HepG2 (cell line): ENCODE data around the gene WNT3. TPM values are rescaled to one million over a fixed set of nuclear protein-coding genes. Genes with fewer than 3 reads are reported as not detected.

Experiments
- ATAD3A ChIP-seq: sonication (generic); formaldehyde crosslinking; IDR thresholded peaks from 2 replicates; pipeline ENCODE4 v1.4.0; 2020; ENCODE audit warnings: missing genetic modification reagents
- GFI1 ChIP-seq: sonication (generic); formaldehyde crosslinking; IDR thresholded peaks from 2 replicates; pipeline ENCODE4 v1.5.0; 2020; ENCODE audit warnings: missing genetic modification reagents, mild to moderate bottlenecking, borderline replicate concordance
- JUNB ChIP-seq: sonication (generic); formaldehyde crosslinking; IDR thresholded peaks from 2 replicates; pipeline ENCODE4 v1.8.0; 2022; ENCODE audit warnings: missing genetic modification reagents, mild to moderate bottlenecking, borderline replicate concordance
- KMT2B ChIP-seq: IDR thresholded peaks from 2 replicates; pipeline ENCODE4 v1.6.1; 2016; ENCODE audit warnings: missing genetic modification reagents, missing compliant biosample characterization
- MED8 ChIP-seq: sonication (generic); formaldehyde crosslinking; IDR thresholded peaks from 2 replicates; pipeline ENCODE4 v1.8.1; 2023; ENCODE audit warnings: mild to moderate bottlenecking, missing genetic modification reagents; ENCODE audit not compliant: insufficient replicate concordance
- MYC ChIP-seq: sonication (generic); formaldehyde crosslinking; IDR thresholded peaks from 2 replicates; pipeline ENCODE4 v1.9.0; 2021; ENCODE audit warnings: missing genetic modification reagents, borderline replicate concordance
- NCOR1 ChIP-seq: fragments of 200-600 bp; sonication (generic); IDR thresholded peaks from 2 replicates; pipeline ENCODE4 v1.7.0; 2017; ENCODE audit warnings: antibody characterized with exemption, low read length, borderline replicate concordance
- SRSF9 ChIP-seq: fragments of 200-400 bp; formaldehyde crosslinking; IDR thresholded peaks from 2 replicates; pipeline ENCODE4 v1.6.1; 2018; ENCODE audit warnings: borderline replicate concordance, mild to moderate bottlenecking, low read depth, low read length; ENCODE audit not compliant: insufficient read depth, poor library complexity, severe bottlenecking
- ZFP41 ChIP-seq: sonication (generic); formaldehyde crosslinking; IDR thresholded peaks from 2 replicates; pipeline ENCODE4 v1.4.0; 2020; ENCODE audit warnings: mild to moderate bottlenecking, missing genetic modification reagents, borderline replicate concordance
- ZNF121 ChIP-seq: sonication (generic); formaldehyde crosslinking; IDR thresholded peaks from 2 replicates; pipeline ENCODE4 v1.5.0; 2020; ENCODE audit warnings: mild to moderate bottlenecking, missing genetic modification reagents
- ZNF317 ChIP-seq: sonication (generic); formaldehyde crosslinking; IDR thresholded peaks from 2 replicates; pipeline ENCODE4 v1.5.0; 2020; ENCODE audit warnings: mild to moderate bottlenecking, missing genetic modification reagents
- ZNF329 ChIP-seq: sonication (generic); formaldehyde crosslinking; IDR thresholded peaks from 2 replicates; pipeline ENCODE4 v1.9.0; 2021; ENCODE audit warnings: low read depth, mild to moderate bottlenecking, missing genetic modification reagents
- ZNF335 ChIP-seq: sonication (generic); formaldehyde crosslinking; IDR thresholded peaks from 2 replicates; pipeline ENCODE4 v1.4.0; 2020; ENCODE audit warnings: missing genetic modification reagents
- ZNF44 ChIP-seq: sonication (generic); formaldehyde crosslinking; IDR thresholded peaks from 2 replicates; pipeline ENCODE4 v1.5.1; 2020; ENCODE audit warnings: mild to moderate bottlenecking, missing genetic modification reagents
- ZNF460 ChIP-seq: sonication (generic); formaldehyde crosslinking; IDR thresholded peaks from 2 replicates; pipeline ENCODE4 v1.5.1; 2020; ENCODE audit warnings: missing genetic modification reagents, mild to moderate bottlenecking, borderline replicate concordance
- ZNF501 ChIP-seq: sonication (generic); formaldehyde crosslinking; IDR thresholded peaks from 2 replicates; pipeline ENCODE4 v1.5.1; 2020; ENCODE audit warnings: mild to moderate bottlenecking, moderate library complexity, missing genetic modification reagents
- ZNF557 ChIP-seq: sonication (generic); formaldehyde crosslinking; IDR thresholded peaks from 2 replicates; pipeline ENCODE4 v1.4.0; 2020; ENCODE audit warnings: missing genetic modification reagents
- ZNF562 ChIP-seq: sonication (generic); formaldehyde crosslinking; IDR thresholded peaks from 2 replicates; pipeline ENCODE4 v1.8.0; 2022; ENCODE audit warnings: missing genetic modification reagents, borderline replicate concordance
- ZNF703 ChIP-seq: sonication (generic); formaldehyde crosslinking; IDR thresholded peaks from 2 replicates; pipeline ENCODE4 v1.5.1; 2020; ENCODE audit warnings: missing genetic modification reagents, mild to moderate bottlenecking, moderate library complexity, borderline replicate concordance
- polyA plus RNA-seq, 8 experiments: library from polyadenylated mRNA; depleted of rRNA in 3 of 8; stranded (reverse) in 7 of 8; unstranded in 1 of 8; fragments of >200 nt; fragmentation: Illumina TruSeq in 4 of 8; extraction: Trizol in 4 of 8; gene quantifications; 2 replicates each; pipeline versions ENCODE4 v1.2.1 to v1.2.3, GENCODE V29; 2011 to 2016; ENCODE audit warnings: low read depth in 4 of 8, missing spikeins in 1 of 8, mixed read lengths in 1 of 8; ENCODE audit not compliant: insufficient read depth in 1 of 8
- total RNA-seq, 5 experiments: library from RNA; depleted of rRNA; stranded (reverse); fragments of >200 nt; fragmentation: Illumina TruSeq; extraction: Trizol; gene quantifications; 2 replicates each; pipeline ENCODE4 v1.2.3, GENCODE V29; 2016; ENCODE audit warnings: low read depth in 1 of 5
- TF ChIP-seq, protein P1 (sequence below): sonication (generic); formaldehyde crosslinking; conservative IDR thresholded peaks from 2 replicates; pipeline ENCODE4 v1.8.1; 2023; ENCODE audit warnings: missing genetic modification reagents
- TF ChIP-seq, protein P2 (sequence below): fragments of 450-650 bp; IDR thresholded peaks from 2 replicates; pipeline ENCODE4 v1.6.1; 2017
- TF ChIP-seq, protein P3 (sequence below): sonication (generic); formaldehyde crosslinking; IDR thresholded peaks from 2 replicates; pipeline ENCODE4 v1.9.0; 2021; ENCODE audit warnings: missing genetic modification reagents, borderline replicate concordance
- TF ChIP-seq, protein P4 (sequence below): sonication (generic); formaldehyde crosslinking; IDR thresholded peaks from 2 replicates; pipeline ENCODE4 v1.4.0; 2020; ENCODE audit warnings: mild to moderate bottlenecking, missing genetic modification reagents

WNT3 gene
- total and polyA plus RNA-seq, 2 of the 13 experiments (the other 11 are each of a cell fraction or from before 2014, with no cell fraction given): 8.5 to 10.3 TPM

DNA sequence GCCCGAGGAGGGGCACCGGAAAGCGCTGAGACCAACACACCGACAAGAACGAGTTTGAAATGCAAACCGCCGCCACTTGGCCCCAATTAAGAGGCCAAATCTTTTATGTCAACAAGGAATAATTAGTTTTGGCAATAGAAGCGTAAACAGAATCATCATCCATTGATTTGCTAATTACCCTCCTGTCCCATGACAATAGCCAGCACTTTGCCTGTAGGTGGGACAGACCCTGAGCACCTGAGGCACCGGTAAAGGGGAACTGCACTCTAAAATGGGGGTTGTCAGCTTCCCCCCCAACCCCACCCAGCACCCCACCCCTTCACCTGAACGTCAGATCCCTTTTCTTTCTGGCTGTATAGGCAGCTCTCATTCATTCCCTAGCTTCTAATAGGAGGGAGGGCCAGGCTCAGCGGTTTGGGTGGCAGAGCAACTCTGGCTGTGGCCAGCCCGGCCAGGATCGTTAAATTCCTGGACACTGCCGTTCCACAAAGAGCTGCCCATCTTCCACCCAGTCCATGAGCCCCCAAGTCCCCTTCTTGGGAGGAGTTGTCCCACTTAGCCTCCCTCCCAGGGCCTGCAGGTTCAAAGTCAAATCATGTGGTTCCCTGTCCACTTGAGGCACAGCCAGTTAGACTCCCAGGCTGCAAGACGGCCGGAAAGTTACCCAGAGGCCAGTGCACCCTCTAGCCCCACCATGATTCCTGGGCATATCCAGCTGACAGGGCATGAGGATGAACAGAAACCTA lies 45.8 kb downstream of the WNT3 start (continued):
- TF ChIP-seq, protein P1, sequence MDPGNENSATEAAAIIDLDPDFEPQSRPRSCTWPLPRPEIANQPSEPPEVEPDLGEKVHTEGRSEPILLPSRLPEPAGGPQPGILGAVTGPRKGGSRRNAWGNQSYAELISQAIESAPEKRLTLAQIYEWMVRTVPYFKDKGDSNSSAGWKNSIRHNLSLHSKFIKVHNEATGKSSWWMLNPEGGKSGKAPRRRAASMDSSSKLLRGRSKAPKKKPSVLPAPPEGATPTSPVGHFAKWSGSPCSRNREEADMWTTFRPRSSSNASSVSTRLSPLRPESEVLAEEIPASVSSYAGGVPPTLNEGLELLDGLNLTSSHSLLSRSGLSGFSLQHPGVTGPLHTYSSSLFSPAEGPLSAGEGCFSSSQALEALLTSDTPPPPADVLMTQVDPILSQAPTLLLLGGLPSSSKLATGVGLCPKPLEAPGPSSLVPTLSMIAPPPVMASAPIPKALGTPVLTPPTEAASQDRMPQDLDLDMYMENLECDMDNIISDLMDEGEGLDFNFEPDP: no peak
- TF ChIP-seq ZNF317 (CRISPR knock-in tag) (0 out of 2 replicates have a peak, but pooled peaks have one; percentile 50), JUNB (no peak), ZNF335 (no peak; the same call in 1 of the 2 replicates), ZNF121 (no peak), ZNF703 (CRISPR knock-in tag) (no peak), GFI1 (CRISPR knock-in tag) (no peak), ZNF501 (CRISPR knock-in tag) (no peak), ZNF557 (CRISPR knock-in tag) (no peak), ZNF44 (CRISPR knock-in tag) (no peak), MED8 (no peak), ZFP41 (no peak), MYC (CRISPR knock-in tag) (peak; percentile 40; the same call in 1 of the 2 replicates), KMT2B (CRISPR knock-in tag) (no peak), ZNF562 (CRISPR knock-in tag) (no peak), SRSF9 (no peak), ZNF460 (no peak), ATAD3A (no peak), NCOR1 (no peak), ZNF329 (CRISPR knock-in tag) (no peak)
- TF ChIP-seq, protein P2, sequence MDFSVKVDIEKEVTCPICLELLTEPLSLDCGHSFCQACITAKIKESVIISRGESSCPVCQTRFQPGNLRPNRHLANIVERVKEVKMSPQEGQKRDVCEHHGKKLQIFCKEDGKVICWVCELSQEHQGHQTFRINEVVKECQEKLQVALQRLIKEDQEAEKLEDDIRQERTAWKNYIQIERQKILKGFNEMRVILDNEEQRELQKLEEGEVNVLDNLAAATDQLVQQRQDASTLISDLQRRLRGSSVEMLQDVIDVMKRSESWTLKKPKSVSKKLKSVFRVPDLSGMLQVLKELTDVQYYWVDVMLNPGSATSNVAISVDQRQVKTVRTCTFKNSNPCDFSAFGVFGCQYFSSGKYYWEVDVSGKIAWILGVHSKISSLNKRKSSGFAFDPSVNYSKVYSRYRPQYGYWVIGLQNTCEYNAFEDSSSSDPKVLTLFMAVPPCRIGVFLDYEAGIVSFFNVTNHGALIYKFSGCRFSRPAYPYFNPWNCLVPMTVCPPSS: no peak
- TF ChIP-seq, protein P3, sequence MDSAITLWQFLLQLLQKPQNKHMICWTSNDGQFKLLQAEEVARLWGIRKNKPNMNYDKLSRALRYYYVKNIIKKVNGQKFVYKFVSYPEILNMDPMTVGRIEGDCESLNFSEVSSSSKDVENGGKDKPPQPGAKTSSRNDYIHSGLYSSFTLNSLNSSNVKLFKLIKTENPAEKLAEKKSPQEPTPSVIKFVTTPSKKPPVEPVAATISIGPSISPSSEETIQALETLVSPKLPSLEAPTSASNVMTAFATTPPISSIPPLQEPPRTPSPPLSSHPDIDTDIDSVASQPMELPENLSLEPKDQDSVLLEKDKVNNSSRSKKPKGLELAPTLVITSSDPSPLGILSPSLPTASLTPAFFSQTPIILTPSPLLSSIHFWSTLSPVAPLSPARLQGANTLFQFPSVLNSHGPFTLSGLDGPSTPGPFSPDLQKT (CRISPR knock-in tag): no peak
- TF ChIP-seq, protein P4, sequence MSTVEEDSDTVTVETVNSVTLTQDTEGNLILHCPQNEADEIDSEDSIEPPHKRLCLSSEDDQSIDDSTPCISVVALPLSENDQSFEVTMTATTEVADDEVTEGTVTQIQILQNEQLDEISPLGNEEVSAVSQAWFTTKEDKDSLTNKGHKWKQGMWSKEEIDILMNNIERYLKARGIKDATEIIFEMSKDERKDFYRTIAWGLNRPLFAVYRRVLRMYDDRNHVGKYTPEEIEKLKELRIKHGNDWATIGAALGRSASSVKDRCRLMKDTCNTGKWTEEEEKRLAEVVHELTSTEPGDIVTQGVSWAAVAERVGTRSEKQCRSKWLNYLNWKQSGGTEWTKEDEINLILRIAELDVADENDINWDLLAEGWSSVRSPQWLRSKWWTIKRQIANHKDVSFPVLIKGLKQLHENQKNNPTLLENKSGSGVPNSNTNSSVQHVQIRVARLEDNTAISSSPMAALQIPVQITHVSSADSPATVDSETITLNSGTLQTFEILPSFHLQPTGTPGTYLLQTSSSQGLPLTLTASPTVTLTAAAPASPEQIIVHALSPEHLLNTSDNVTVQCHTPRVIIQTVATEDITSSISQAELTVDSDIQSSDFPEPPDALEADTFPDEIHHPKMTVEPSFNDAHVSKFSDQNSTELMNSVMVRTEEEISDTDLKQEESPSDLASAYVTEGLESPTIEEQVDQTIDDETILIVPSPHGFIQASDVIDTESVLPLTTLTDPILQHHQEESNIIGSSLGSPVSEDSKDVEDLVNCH (CRISPR knock-in tag): no peak
